Stimulated activated CD8-positive, alpha-beta memory T cell treated with anti-CD3 and anti-CD28 coated beads, Interleukin-15, amount 100 ng/mL, for 4 hours (primary cell): ENCODE measurements around the gene PIK3R6.

ENCODE experiments used
- DNase-seq, 2 donors: peaks; one replicate each; pipeline ENCODE4 v3.0.0-alpha.2; 2020; ENCODE audit warnings: low read depth in 2 of 2

Gene PIK3R6

GRCh38 chr17:8893621-8894201, 26.2 kb upstream of the PIK3R6 start:
- DNase-seq: no peak

- no peak for DNase-seq
Observed at GRCh38 chr17:8893059-8893458, 25.6 kb upstream of the PIK3R6 start.

GRCh38 chr17:8892338-8892690, 24.8 kb upstream of the PIK3R6 start:
- no peak for DNase-seq

- DNase-seq: no peak
Observed at GRCh38 chr17:8890671-8891070, 23.2 kb upstream of the PIK3R6 start.

- no peak for DNase-seq
Observed at GRCh38 chr17:8889458-8890210, 22.2 kb upstream of the PIK3R6 start.

- no peak for DNase-seq
Observed at GRCh38 chr17:8888704-8889302, 21.3 kb upstream of the PIK3R6 start.

- no peak for DNase-seq
Observed at GRCh38 chr17:8887834-8888703, 20.6 kb upstream of the PIK3R6 start.

- DNase-seq: no peak
Observed at GRCh38 chr17:8887301-8887700, 19.8 kb upstream of the PIK3R6 start.

- no peak for DNase-seq
Observed at GRCh38 chr17:8885967-8886684, 18.7 kb upstream of the PIK3R6 start.

- peak; percentile 29 to 30 for DNase-seq
Observed at GRCh38 chr17:8885163-8885966, 17.9 kb upstream of the PIK3R6 start.

- no peak for DNase-seq
Observed at GRCh38 chr17:8884336-8884990, 17.0 kb upstream of the PIK3R6 start.

- no peak for DNase-seq
Observed at GRCh38 chr17:8883353-8883752, 15.9 kb upstream of the PIK3R6 start.

GRCh38 chr17:8881606-8882005, 14.1 kb upstream of the PIK3R6 start:
- no peak for DNase-seq

GRCh38 chr17:8880466-8880865, 13.0 kb upstream of the PIK3R6 start:
- DNase-seq: no peak

GRCh38 chr17:8879410-8879809, 11.9 kb upstream of the PIK3R6 start:
- DNase-seq: no peak

- DNase-seq: no peak
Observed at GRCh38 chr17:8877984-8878383, 10.5 kb upstream of the PIK3R6 start.

GRCh38 chr17:8875957-8876356, 8.5 kb upstream of the PIK3R6 start:
- no peak for DNase-seq

GRCh38 chr17:8875436-8875835, 8.0 kb upstream of the PIK3R6 start:
- DNase-seq: no peak

- DNase-seq: no peak
Observed at GRCh38 chr17:8873801-8874715, 6.6 kb upstream of the PIK3R6 start.
